Liver (tissue), 9 donors: ENCODE data around the gene ANTXR1. TPM values are rescaled to one million over a fixed set of nuclear protein-coding genes. Genes with fewer than 3 reads are reported as not detected.

Experiments used
- DNase-seq: peaks from one replicate; pipeline ENCODE4 v3.0.0-alpha.2; 2017; ENCODE audit warnings: low spot score
- H3K27ac ChIP-seq, 2 donors: one replicate each; pipeline ENCODE4 v1.7.0; 2013; ENCODE audit warnings: inconsistent platforms in 2 of 2, low read length in 2 of 2, control low read depth in 1 of 2, low read depth in 1 of 2, mild to moderate bottlenecking in 1 of 2
- H3K27me3 ChIP-seq, 4 donors: one replicate each; pipeline versions ENCODE4 v1.6.1 to v1.7.0; 2013; ENCODE audit warnings: low read length in 3 of 4, inconsistent platforms in 1 of 4, mild to moderate bottlenecking in 1 of 4, moderate library complexity in 1 of 4; ENCODE audit not compliant: control insufficient read depth in 4 of 4, insufficient read depth in 4 of 4
- H3K36me3 ChIP-seq, 4 donors: one replicate each; pipeline versions ENCODE4 v1.6.1 to v1.7.0; 2013; ENCODE audit warnings: low read length in 3 of 4, mild to moderate bottlenecking in 3 of 4, low read depth in 1 of 4, moderate library complexity in 1 of 4; ENCODE audit not compliant: control insufficient read depth in 4 of 4, insufficient read depth in 3 of 4
- H3K4me1 ChIP-seq, 4 donors: one replicate each; pipeline versions ENCODE4 v1.6.1 to v1.7.0; 2013; ENCODE audit warnings: low read length in 3 of 4, mild to moderate bottlenecking in 3 of 4, moderate library complexity in 1 of 4; ENCODE audit not compliant: control insufficient read depth in 4 of 4, insufficient read depth in 4 of 4
- H3K4me3 ChIP-seq, 3 donors: one replicate each; pipeline versions ENCODE4 v1.6.1 to v1.7.0; 2013; ENCODE audit warnings: low read length in 3 of 3, control low read depth in 1 of 3, low read depth in 1 of 3, mild to moderate bottlenecking in 1 of 3
- H3K9ac ChIP-seq, 2 donors: one replicate each; pipeline ENCODE4 v1.7.0; 2013; ENCODE audit warnings: low read length in 2 of 2, mild to moderate bottlenecking in 2 of 2, moderate library complexity in 2 of 2, control low read depth in 1 of 2, low read depth in 1 of 2
- H3K9me3 ChIP-seq, 4 donors: one replicate each; pipeline versions ENCODE4 v1.6.1 to v1.7.0; 2013; ENCODE audit warnings: low read length in 3 of 4; ENCODE audit not compliant: control insufficient read depth in 4 of 4
- ATF3 ChIP-seq: IDR thresholded peaks from 2 replicates; pipeline ENCODE4 v1.6.1; 2016; ENCODE audit warnings: antibody characterized with exemption
- CTCF ChIP-seq: fragments of 150-350 bp; IDR thresholded peaks from 2 replicates; pipeline ENCODE4 v1.5.1; 2017; ENCODE audit warnings: improper control_type of control experiment, low read depth, low read length; ENCODE audit not compliant: missing input control
- EGR1 ChIP-seq, 2 donors: IDR thresholded peaks; 2 replicates each; pipeline ENCODE4 v1.6.1; 2016 to 2018; ENCODE audit warnings: antibody characterized with exemption in 2 of 2, low read depth in 2 of 2
- FOXA1 ChIP-seq: IDR thresholded peaks from 2 replicates; pipeline ENCODE4 v1.6.1; 2016; ENCODE audit warnings: antibody characterized with exemption
- FOXA2 ChIP-seq: IDR thresholded peaks from 2 replicates; pipeline ENCODE4 v1.6.1; 2016; ENCODE audit warnings: antibody characterized with exemption
- GABPA ChIP-seq, 2 donors: IDR thresholded peaks in 1 of 2; conservative IDR thresholded peaks in 1 of 2; 2 replicates each; pipeline ENCODE4 v1.6.1; 2016; ENCODE audit warnings: antibody characterized with exemption in 2 of 2, mild to moderate bottlenecking in 1 of 2, moderate library complexity in 1 of 2
- HNF4A ChIP-seq, 2 donors: conservative IDR thresholded peaks; 2 replicates each; pipeline ENCODE4 v1.6.1; 2016; ENCODE audit warnings: antibody characterized with exemption in 2 of 2, mild to moderate bottlenecking in 2 of 2
- HNF4G ChIP-seq: IDR thresholded peaks from 2 replicates; pipeline ENCODE4 v1.6.1; 2016; ENCODE audit warnings: antibody characterized with exemption
- JUND ChIP-seq, 2 donors: IDR thresholded peaks; 2 replicates each; pipeline ENCODE4 v1.6.1; 2016; ENCODE audit warnings: antibody characterized with exemption in 2 of 2
- MAX ChIP-seq: IDR thresholded peaks from 2 replicates; pipeline ENCODE4 v1.6.1; 2016; ENCODE audit warnings: antibody characterized with exemption
- NR2F2 ChIP-seq: IDR thresholded peaks from 2 replicates; pipeline ENCODE4 v1.6.1; 2016; ENCODE audit warnings: antibody characterized with exemption
- RAD21 ChIP-seq, 2 donors: IDR thresholded peaks; 2 replicates each; pipeline ENCODE4 v1.6.1; 2016; ENCODE audit warnings: antibody characterized with exemption in 2 of 2, mild to moderate bottlenecking in 2 of 2
- REST ChIP-seq: IDR thresholded peaks from 2 replicates; pipeline ENCODE4 v1.6.1; 2016; ENCODE audit warnings: antibody characterized with exemption, mild to moderate bottlenecking
- RXRA ChIP-seq, 2 donors: IDR thresholded peaks; 2 replicates each; pipeline ENCODE4 v1.6.1; 2017 to 2018; ENCODE audit warnings: antibody characterized with exemption in 2 of 2, mild to moderate bottlenecking in 1 of 2
- SP1 ChIP-seq: IDR thresholded peaks from 2 replicates; pipeline ENCODE4 v1.6.1; 2018; ENCODE audit warnings: antibody characterized with exemption, mild to moderate bottlenecking
- TAF1 ChIP-seq: conservative IDR thresholded peaks from 2 replicates; pipeline ENCODE4 v1.6.1; 2016; ENCODE audit warnings: antibody characterized with exemption, mild to moderate bottlenecking
- YY1 ChIP-seq: IDR thresholded peaks from 2 replicates; pipeline ENCODE4 v1.6.1; 2016; ENCODE audit warnings: antibody characterized with exemption, mild to moderate bottlenecking
- ZBTB33 ChIP-seq: IDR thresholded peaks from 2 replicates; pipeline ENCODE4 v1.6.1; 2016; ENCODE audit warnings: antibody characterized with exemption
- WGBS: extraction: QIAGEN DNeasy Blood & Tissue Kit; methylation state at CpG from one replicate; pipeline ENCODE4 v1.1.7; 2013; 5-methylcytosine and 5-hydroxymethylcytosine counted together
- polyA plus RNA-seq, 2 donors: library from polyadenylated mRNA; stranded (reverse) in 1 of 2; unstranded in 1 of 2; fragments of 200-250 nt in 1 of 2; fragments of >200 nt in 1 of 2; fragmentation: Nextera tagmentation in 1 of 2; extraction: Ambion mirVana in 1 of 2; gene quantifications; one replicate each; pipeline versions ENCODE4 v1.2.1 to v1.2.3, GENCODE V29; 2013 to 2015
- total RNA-seq, 2 donors: library from RNA; depleted of rRNA; stranded (reverse); fragments of >200 nt; gene quantifications; one replicate each; pipeline ENCODE4 v1.2.3, GENCODE V29; 2014
- donor health status: healthy.
- donor health status: healthy.
- donor health status: healthy.
- donor health status: healthy.
- donor health status: healthy.

ANTXR1 gene
- total and polyA plus RNA-seq, 4 donors: 0.60 to 3.6 (median 1.8) TPM

GRCh38 chr2:68989035-68989434 is 23.9 kb upstream of the ANTXR1 start:
- H3K27ac ChIP-seq: peak overlapping the region in 1 of 2 donors; percentile 28
- WGBS: 27% methylated on average over 5 of the region's 5 CpGs
- no peak for DNase-seq

More at GRCh38 chr2:68989035-68989434, 23.9 kb upstream of the ANTXR1 start:
- no peak overlapping the region for H3K4me3 ChIP-seq
- no peak for TF ChIP-seq HNF4G
- peak; percentile 62 for TF ChIP-seq ZBTB33
- TF ChIP-seq FOXA1: no peak
- TF ChIP-seq YY1: peak; percentile 61
- peak; percentile 38 to 75 for TF ChIP-seq HNF4A (conservative IDR thresholded peaks at IDR 0.05)
- peak; percentile 92 for TF ChIP-seq REST
- no peak for TF ChIP-seq NR2F2
- peak; percentile 65 for TF ChIP-seq ATF3
- no peak for TF ChIP-seq TAF1
- TF ChIP-seq CTCF: no peak
- TF ChIP-seq GABPA (IDR thresholded peaks at IDR 0.05 in 1 of 2, conservative IDR thresholded peaks at IDR 0.05 in 1 of 2): no peak
- TF ChIP-seq RXRA (IDR thresholded peaks at IDR 0.05): peak; percentile 60 to 91
- TF ChIP-seq SP1: peak; percentile 31
- TF ChIP-seq MAX: peak; percentile 80
- no peak for TF ChIP-seq EGR1 (IDR thresholded peaks at IDR 0.05; ENCODE audit: low read depth in 2 of 2)
- peak; percentile 33 to 76 for TF ChIP-seq JUND (IDR thresholded peaks at IDR 0.05)
- TF ChIP-seq FOXA2: peak; percentile 34
- TF ChIP-seq RAD21 (IDR thresholded peaks at IDR 0.05): no peak
- no peaks in the 10 kb centered on the region for H3K36me3 ChIP-seq
- no peaks in the 10 kb centered on the region for H3K9me3 ChIP-seq
- no peaks in the 10 kb centered on the region for H3K27me3 ChIP-seq
- H3K4me1 ChIP-seq: peaks cover 5 to 25% (median 17%) of the 10 kb centered on the region in 4 donors
- peak overlapping the region in 1 of 2 donors; percentile 22 for H3K9ac ChIP-seq
